ENCODE data around the gene KRT25. TPM values are rescaled to one million over a fixed set of nuclear protein-coding genes. Genes with fewer than 3 reads are reported as not detected.

The KRT25 gene
- total and polyA plus RNA-seq, 2 donors from 2014 or later, result not detected

DNA sequence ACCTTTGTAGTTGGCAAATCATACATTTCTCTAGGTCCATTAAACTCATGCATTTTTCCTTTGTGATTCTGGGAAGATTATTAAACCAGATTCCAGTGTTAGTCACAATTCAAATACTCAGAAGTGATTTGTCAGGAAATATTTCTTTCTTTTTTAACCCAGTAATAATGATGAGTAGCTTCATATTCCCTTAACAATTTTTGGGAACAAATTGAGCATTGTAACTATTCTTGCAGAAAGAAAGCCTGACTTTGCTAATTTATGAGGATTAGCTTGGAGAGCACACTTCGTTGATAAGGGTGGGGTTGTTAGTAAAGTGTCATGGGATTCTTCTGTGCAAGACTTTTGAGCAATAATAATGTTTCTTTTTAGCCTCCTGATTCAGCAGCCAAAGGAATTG, 32.9 kb downstream of the KRT25 start:
- TF ChIP-seq, protein P1, sequence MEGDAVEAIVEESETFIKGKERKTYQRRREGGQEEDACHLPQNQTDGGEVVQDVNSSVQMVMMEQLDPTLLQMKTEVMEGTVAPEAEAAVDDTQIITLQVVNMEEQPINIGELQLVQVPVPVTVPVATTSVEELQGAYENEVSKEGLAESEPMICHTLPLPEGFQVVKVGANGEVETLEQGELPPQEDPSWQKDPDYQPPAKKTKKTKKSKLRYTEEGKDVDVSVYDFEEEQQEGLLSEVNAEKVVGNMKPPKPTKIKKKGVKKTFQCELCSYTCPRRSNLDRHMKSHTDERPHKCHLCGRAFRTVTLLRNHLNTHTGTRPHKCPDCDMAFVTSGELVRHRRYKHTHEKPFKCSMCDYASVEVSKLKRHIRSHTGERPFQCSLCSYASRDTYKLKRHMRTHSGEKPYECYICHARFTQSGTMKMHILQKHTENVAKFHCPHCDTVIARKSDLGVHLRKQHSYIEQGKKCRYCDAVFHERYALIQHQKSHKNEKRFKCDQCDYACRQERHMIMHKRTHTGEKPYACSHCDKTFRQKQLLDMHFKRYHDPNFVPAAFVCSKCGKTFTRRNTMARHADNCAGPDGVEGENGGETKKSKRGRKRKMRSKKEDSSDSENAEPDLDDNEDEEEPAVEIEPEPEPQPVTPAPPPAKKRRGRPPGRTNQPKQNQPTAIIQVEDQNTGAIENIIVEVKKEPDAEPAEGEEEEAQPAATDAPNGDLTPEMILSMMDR (IDR thresholded peaks at IDR 0.05; ENCODE audit: borderline replicate concordance, extremely low read depth, insufficient read depth), result no peak
- FAIRE-seq (no peak), DNase-seq (no peak)
- intact Hi-C loops (cut with DNase I), result no loop called here
- H3K27me3 ChIP-seq (ENCODE audit: control insufficient read depth, insufficient read depth, low read length), result no peaks in the 10 kb centered on the region
- no peak overlapping the region for H3K27ac ChIP-seq (ENCODE audit: low read depth in 2 of 2, low read length in 2 of 2)
- H3K4me3 ChIP-seq (ENCODE audit: low read length in 3 of 3), result no peak overlapping the region
- no peak overlapping the region for H3K9ac ChIP-seq (ENCODE audit: low read length in 3 of 3)
- H3K9me3 ChIP-seq (ENCODE audit: control insufficient read depth in 2 of 3, insufficient read depth in 1 of 3, low read length in 3 of 3), result no peaks in the 10 kb centered on the region
- H3K36me3 ChIP-seq (ENCODE audit: control insufficient read depth in 2 of 3, insufficient read depth in 3 of 3, low read length in 3 of 3), result no peaks in the 10 kb centered on the region
- H3K4me1 ChIP-seq (ENCODE audit: control insufficient read depth in 2 of 3, insufficient read depth in 2 of 3, low read depth in 1 of 3, low read length in 3 of 3), result no peaks in the 10 kb centered on the region

DNA sequence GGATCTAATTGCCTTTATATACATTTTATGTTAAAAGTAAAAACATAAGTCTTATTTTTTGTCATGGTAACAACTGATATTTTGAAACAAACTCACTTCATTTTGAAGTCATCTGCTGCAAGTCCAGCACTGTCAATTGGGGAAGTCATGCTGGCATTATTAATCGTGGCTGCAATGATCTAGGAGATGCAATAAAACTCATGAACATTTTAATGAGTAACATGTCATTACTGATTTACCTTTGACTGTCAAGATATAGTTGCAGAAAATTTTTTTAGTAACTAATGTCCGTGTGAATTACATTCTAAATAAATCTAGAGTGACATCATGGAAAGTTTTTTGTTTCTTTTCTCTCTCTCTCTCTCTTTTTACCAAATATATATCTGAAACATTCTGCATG, 34.2 kb downstream of the KRT25 start:
- FAIRE-seq, result no peak
- H3K4me1 ChIP-seq (ENCODE audit: control insufficient read depth in 2 of 3, insufficient read depth in 2 of 3, low read depth in 1 of 3, low read length in 3 of 3), result no peaks in the 10 kb centered on the region
- H3K9me3 ChIP-seq (ENCODE audit: control insufficient read depth in 2 of 3, insufficient read depth in 1 of 3, low read length in 3 of 3), result no peaks in the 10 kb centered on the region
- no peaks in the 10 kb centered on the region for H3K27me3 ChIP-seq (ENCODE audit: control insufficient read depth, insufficient read depth, low read length)
- H3K4me3 ChIP-seq (ENCODE audit: low read length in 3 of 3), result no peak overlapping the region
- H3K27ac ChIP-seq (ENCODE audit: low read depth in 2 of 2, low read length in 2 of 2), result no peak overlapping the region
- DNase-seq, result no peak
- no peaks in the 10 kb centered on the region for H3K36me3 ChIP-seq (ENCODE audit: control insufficient read depth in 2 of 3, insufficient read depth in 3 of 3, low read length in 3 of 3)
- H3K9ac ChIP-seq (ENCODE audit: low read length in 3 of 3), result no peak overlapping the region
- intact Hi-C loops (cut with DNase I), result no loop called here
- TF ChIP-seq, protein P1 (IDR thresholded peaks at IDR 0.05; ENCODE audit: borderline replicate concordance, extremely low read depth, insufficient read depth), result no peak

DNA sequence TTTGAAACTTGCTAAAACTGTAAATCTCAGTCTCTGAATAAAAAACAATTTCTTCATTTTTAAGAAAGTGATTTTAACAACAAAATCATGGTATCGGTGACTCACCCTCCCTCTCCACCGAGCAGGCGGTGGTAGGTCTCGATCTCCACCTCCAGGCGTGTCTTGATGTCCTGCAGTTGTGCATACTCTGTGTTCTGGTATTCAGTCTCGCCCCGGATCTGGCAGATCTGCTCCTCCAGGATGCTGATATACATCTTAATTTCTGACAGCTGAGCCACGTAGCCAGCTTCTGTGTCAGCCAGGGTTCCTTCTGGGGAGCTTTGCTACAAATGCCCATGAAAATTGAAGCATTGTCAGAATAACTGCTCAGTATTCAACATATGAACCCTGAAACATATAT, 36.2 kb downstream of the KRT25 start:
- Histone ChIP-seq H3K9me3 (ENCODE audit: control insufficient read depth in 2 of 3, insufficient read depth in 1 of 3, low read length in 3 of 3) (no peaks in the 10 kb centered on the region), H3K27me3 (ENCODE audit: control insufficient read depth, insufficient read depth, low read length) (no peaks in the 10 kb centered on the region), H3K27ac (ENCODE audit: low read depth in 2 of 2, low read length in 2 of 2) (no peak overlapping the region), H3K9ac (ENCODE audit: low read length in 3 of 3) (no peak overlapping the region), H3K4me1 (ENCODE audit: control insufficient read depth in 2 of 3, insufficient read depth in 2 of 3, low read depth in 1 of 3, low read length in 3 of 3) (no peaks in the 10 kb centered on the region), H3K36me3 (ENCODE audit: control insufficient read depth in 2 of 3, insufficient read depth in 3 of 3, low read length in 3 of 3) (no peaks in the 10 kb centered on the region), H3K4me3 (ENCODE audit: low read length in 3 of 3) (no peak overlapping the region)
- intact Hi-C loops (cut with DNase I), result no loop called here
- TF ChIP-seq, protein P1 (IDR thresholded peaks at IDR 0.05; ENCODE audit: borderline replicate concordance, extremely low read depth, insufficient read depth), result no peak
- DNase-seq, result no peak
- FAIRE-seq, result no peak

DNA sequence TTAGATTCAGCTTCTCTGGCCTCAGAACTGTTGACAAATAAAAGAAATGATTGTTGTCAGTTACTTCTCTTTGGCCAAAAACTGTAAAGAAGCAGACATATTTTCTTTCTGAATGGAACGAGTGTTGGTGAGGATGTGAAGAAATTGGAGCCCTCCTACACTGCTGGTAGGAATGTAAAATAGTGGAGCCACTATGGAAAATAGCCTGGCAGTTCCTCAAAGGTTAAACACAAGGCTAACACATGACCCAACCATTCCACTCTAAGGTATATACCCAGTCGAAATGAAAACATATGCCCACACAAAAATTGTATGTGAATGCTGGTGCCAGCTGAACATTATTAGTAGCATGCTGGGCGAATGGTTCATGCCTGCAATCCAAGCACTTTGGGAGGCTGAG, 37.4 kb downstream of the KRT25 start:
- TF ChIP-seq, protein P1 (IDR thresholded peaks at IDR 0.05; ENCODE audit: borderline replicate concordance, extremely low read depth, insufficient read depth), result no peak
- Histone ChIP-seq H3K27ac (ENCODE audit: low read depth in 2 of 2, low read length in 2 of 2) (no peak overlapping the region), H3K9me3 (ENCODE audit: control insufficient read depth in 2 of 3, insufficient read depth in 1 of 3, low read length in 3 of 3) (no peaks in the 10 kb centered on the region), H3K36me3 (ENCODE audit: control insufficient read depth in 2 of 3, insufficient read depth in 3 of 3, low read length in 3 of 3) (no peaks in the 10 kb centered on the region), H3K9ac (ENCODE audit: low read length in 3 of 3) (no peak overlapping the region), H3K27me3 (ENCODE audit: control insufficient read depth, insufficient read depth, low read length) (no peaks in the 10 kb centered on the region), H3K4me1 (ENCODE audit: control insufficient read depth in 2 of 3, insufficient read depth in 2 of 3, low read depth in 1 of 3, low read length in 3 of 3) (no peaks in the 10 kb centered on the region), H3K4me3 (ENCODE audit: low read length in 3 of 3) (no peak overlapping the region)
- no peak for DNase-seq
- intact Hi-C loops (cut with DNase I), result no loop called here
- no peak for FAIRE-seq
